ENCODE measurements around the gene TAS1R1. TPM values are rescaled to one million over a fixed set of nuclear protein-coding genes. Genes with fewer than 3 reads are reported as not detected.
A peak's percentile ranks its signal among the peaks of the same experiment; 100 is the strongest.

The TAS1R1 gene
- total and polyA plus RNA-seq, 9 of the 15 experiments (the other 6 are each of a cell fraction or from before 2014, with no cell fraction given), result 0.06 TPM; not detected in 8

DNA sequence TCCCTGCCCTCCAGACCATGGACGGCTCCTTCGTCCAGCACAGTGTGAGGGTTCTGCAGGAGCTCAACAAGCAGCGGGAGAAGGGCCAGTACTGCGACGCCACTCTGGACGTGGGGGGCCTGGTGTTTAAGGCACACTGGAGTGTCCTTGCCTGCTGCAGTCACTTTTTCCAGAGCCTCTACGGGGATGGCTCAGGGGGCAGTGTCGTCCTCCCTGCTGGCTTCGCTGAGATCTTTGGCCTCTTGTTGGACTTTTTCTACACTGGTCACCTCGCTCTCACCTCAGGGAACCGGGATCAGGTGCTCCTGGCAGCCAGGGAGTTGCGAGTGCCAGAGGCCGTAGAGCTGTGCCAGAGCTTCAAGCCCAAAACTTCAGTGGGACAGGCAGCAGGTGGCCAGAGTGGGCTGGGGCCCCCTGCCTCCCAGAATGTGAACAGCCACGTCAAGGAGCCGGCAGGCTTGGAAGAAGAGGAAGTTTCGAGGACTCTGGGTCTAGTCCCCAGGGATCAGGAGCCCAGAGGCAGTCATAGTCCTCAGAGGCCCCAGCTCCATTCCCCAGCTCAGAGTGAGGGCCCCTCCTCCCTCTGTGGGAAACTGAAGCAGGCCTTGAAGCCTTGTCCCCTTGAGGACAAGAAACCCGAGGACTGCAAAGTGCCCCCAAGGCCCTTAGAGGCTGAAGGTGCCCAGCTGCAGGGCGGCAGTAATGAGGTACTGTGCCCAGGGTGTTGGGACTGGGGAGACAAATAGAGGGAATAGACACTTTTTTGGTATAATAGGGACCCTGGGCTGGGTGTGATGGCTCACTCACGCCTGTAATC lies 25.7 kb downstream of the TAS1R1 start (continued):
- no peak for TF ChIP-seq ZNF830 (CRISPR knock-in tag; IDR thresholded peaks at IDR 0.05)

DNA sequence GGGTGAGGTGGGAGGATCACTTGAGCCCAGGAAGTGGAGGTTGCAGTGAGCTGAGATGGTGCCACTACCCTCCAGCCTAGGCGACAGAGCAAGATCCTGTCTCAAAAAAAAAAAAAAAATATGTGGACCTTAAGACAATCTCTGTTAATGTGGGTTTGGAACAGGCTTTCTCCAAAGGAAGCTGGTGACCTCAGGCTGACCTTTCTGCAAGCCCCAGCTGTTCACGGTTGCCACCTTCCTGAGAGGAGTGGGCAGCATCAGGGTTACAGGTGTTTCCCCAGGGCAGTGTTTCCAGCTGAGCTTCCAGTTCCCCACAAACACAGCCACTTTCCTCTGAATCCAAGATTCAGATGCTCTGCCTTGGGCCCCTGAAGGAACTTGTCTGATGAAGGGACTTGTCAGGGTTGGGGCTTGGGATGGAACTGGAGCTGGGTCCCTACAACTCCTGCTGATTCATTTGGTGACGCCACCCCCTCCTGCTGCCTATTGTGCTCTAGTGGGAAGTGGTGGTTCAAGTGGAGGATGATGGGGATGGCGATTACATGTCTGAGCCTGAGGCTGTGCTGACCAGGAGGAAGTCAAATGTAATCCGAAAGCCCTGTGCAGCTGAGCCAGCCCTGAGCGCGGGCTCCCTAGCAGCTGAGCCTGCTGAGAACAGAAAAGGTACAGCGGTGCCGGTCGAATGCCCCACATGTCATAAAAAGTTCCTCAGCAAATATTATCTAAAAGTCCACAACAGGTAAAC lies 26.6 kb downstream of the TAS1R1 start:
- ChIA-PET CTCF (ENCODE audit: low intra/inter-chr PET ratio) (interaction anchor here (1.3 kb wide), 1 partner anchor 28 kb away, joined by 4 read pairs; the partner anchor contains the start of gene NOL9), POLR2A (interaction anchor here (0.6 to 13.4 kb wide), 9 partner anchors 9 to 165 kb away, joined by 3 to 221 read pairs (median 4); partner anchors contain the start of gene KLHL21)
- WGBS (ENCODE audit: insufficient coverage, low coverage, missing lambda C conversion rate), result 36% methylated on average over 10 of the region's 10 CpGs
- DNase-seq (ENCODE audit: extremely low read depth in 1 of 4, low spot score in 3 of 4) (peak in 2 of 4 experiments; percentile 74 to 83), FAIRE-seq (peak; percentile 84), ATAC-seq (peak; percentile 5)
- in situ Hi-C loops (cut with MboI), result no loop called here
- Histone ChIP-seq H3K4me1 (replicated peaks in 1 of 2; ENCODE audit: control insufficient read depth in 2 of 2, insufficient read depth in 2 of 2, low read length in 2 of 2) (peaks cover 46 to 73% of the 10 kb centered on the region in 2 experiments), H3K9ac (ENCODE audit: insufficient read depth in 1 of 2, low read depth in 2 of 2, low read length in 2 of 2) (peak overlapping the region; percentile 25 to 78; a peak in 3 of 4 replicates), H3K27me3 (ENCODE audit: control insufficient read depth in 2 of 2, insufficient read depth in 2 of 2, low read length in 2 of 2) (no peaks in the 10 kb centered on the region), H3K36me3 (ENCODE audit: control insufficient read depth, insufficient read depth, low read length) (peaks cover 33% of the 10 kb centered on the region; the same call in 1 of the 3 replicates), H2AFZ (ENCODE audit: low read depth, low read length) (no peak overlapping the region), H3K9me3 (replicated peaks; ENCODE audit: control insufficient read depth, insufficient read depth, low read depth, low read length) (no peaks in the 10 kb centered on the region), H3K79me2 (ENCODE audit: control insufficient read depth, insufficient read depth, low read length) (peaks cover 45% of the 10 kb centered on the region), H3K9me1 (ENCODE audit: control insufficient read depth, insufficient read depth, low read length) (peaks cover 16% of the 10 kb centered on the region), H4K20me1 (replicated peaks; ENCODE audit: control insufficient read depth, insufficient read depth, low read length) (peaks cover 33% of the 10 kb centered on the region), H3K27ac (ENCODE audit: extremely low read depth, low read depth, low read length) (peak overlapping the region; percentile 73; the same call in 2 of the 3 replicates), H3K4me3 (peak overlapping the region; percentile 10; the same call in 1 of the 2 replicates), H3K4me2 (ENCODE audit: insufficient read depth, low read length) (peak overlapping the region; percentile 96)
- intact Hi-C loops (cut with micrococcal nuclease), result loop anchor here (2.0 kb wide), 1 partner anchor 19 kb away; no protein-coding TSS in a partner anchor
- no TSS peak for BruUV-seq (replicated peaks)
- TF ChIP-seq CBFA2T2 (conservative IDR thresholded peaks at IDR 0.05) (no peak), GABPB1 (CRISPR knock-in tag; IDR thresholded peaks at IDR 0.05) (peak; percentile 31; the same call in 1 of the 2 replicates), HDAC1 (IDR thresholded peaks at IDR 0.05) (peak in 1 of 2 experiments; percentile 34; a peak in 1 of 4 replicates), POLR2G (IDR thresholded peaks at IDR 0.05; ENCODE audit: low read depth, low read length) (no peak), YBX1 (IDR thresholded peaks at IDR 0.05) (no peak), SMARCB1 (IDR thresholded peaks at IDR 0.05; ENCODE audit: insufficient read length, low read depth) (no peak), FOXK2 (conservative IDR thresholded peaks at IDR 0.05 in 1 of 2, IDR thresholded peaks at IDR 0.05 in 1 of 2; ENCODE audit: low read depth in 2 of 2) (no peak)
- TF ChIP-seq, protein P1, sequence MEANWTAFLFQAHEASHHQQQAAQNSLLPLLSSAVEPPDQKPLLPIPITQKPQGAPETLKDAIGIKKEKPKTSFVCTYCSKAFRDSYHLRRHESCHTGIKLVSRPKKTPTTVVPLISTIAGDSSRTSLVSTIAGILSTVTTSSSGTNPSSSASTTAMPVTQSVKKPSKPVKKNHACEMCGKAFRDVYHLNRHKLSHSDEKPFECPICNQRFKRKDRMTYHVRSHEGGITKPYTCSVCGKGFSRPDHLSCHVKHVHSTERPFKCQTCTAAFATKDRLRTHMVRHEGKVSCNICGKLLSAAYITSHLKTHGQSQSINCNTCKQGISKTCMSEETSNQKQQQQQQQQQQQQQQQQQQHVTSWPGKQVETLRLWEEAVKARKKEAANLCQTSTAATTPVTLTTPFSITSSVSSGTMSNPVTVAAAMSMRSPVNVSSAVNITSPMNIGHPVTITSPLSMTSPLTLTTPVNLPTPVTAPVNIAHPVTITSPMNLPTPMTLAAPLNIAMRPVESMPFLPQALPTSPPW (CRISPR knock-in tag; IDR thresholded peaks at IDR 0.05), result peak; percentile 18; the same call in 1 of the 2 replicates
- TF ChIP-seq, protein P2, sequence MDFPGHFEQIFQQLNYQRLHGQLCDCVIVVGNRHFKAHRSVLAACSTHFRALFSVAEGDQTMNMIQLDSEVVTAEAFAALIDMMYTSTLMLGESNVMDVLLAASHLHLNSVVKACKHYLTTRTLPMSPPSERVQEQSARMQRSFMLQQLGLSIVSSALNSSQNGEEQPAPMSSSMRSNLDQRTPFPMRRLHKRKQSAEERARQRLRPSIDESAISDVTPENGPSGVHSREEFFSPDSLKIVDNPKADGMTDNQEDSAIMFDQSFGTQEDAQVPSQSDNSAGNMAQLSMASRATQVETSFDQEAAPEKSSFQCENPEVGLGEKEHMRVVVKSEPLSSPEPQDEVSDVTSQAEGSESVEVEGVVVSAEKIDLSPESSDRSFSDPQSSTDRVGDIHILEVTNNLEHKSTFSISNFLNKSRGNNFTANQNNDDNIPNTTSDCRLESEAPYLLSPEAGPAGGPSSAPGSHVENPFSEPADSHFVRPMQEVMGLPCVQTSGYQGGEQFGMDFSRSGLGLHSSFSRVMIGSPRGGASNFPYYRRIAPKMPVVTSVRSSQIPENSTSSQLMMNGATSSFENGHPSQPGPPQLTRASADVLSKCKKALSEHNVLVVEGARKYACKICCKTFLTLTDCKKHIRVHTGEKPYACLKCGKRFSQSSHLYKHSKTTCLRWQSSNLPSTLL (IDR thresholded peaks at IDR 0.05), result no peak
